ENCODE results near the gene F2R. TPM values are rescaled to one million over a fixed set of nuclear protein-coding genes. Genes with fewer than 3 reads are reported as not detected.

The F2R gene
- total and polyA plus RNA-seq, 2 of the 4 experiments (the other 2 are of a cell fraction) = 85.7 to 147 TPM

DNA sequence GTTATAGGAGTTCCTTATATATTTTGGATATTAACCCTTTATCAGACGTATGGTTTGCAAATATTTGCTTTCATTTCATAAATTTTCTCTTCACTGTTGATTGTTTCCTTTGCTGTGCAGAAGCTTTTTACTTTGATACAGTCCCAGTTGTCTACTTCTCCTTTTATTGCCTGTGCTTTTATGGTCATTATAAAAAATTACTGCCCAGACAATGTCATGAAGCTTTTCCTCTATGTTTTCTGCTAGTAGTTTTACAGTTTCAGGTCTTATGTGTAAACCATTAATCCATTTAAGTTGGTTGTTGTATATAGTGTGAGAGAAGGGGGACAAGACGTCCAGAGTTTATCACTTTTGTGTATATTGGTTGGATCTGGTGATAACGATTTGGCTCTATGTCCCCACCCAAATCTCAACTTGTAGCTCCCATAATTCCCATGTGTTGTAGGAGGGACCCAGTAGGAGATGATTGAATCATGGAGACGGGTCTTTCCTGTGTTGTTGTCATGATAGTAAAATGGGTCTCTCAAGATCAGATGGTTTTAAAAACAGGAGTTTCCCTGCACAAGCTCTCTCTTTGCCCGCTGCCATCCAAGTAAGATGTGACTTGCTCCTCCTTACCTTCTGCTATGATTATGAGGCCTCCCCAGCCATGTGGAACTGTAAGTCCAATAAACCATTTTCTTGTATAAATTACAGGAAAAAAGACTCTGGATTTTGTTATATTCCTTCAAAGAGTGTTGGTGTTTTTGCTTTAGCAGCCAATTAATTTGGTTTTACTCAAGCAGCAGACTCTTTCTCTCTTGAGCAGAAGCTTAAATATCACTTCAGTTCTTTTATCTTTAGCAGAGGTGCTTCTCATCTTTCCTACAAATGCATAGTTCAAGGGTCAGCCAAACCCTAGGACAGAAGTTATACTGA is 13.7 kb downstream of the F2R start:
- TF ChIP-seq RAD21 (IDR thresholded peaks at IDR 0.05; ENCODE audit: low read length) (no peak), MAZ (IDR thresholded peaks at IDR 0.05; ENCODE audit: borderline replicate concordance, low read depth, low read length) (no peak), BHLHE40 (IDR thresholded peaks at IDR 0.05; ENCODE audit: low read depth, low read length) (no peak), RCOR1 (IDR thresholded peaks at IDR 0.05; ENCODE audit: insufficient replicate concordance, low read length) (no peak), POLR2A (IDR thresholded peaks at IDR 0.05; ENCODE audit: low read depth, low read length) (no peak), RFX5 (IDR thresholded peaks at IDR 0.05; ENCODE audit: low read depth, low read length) (no peak), MAFK (IDR thresholded peaks at IDR 0.05; ENCODE audit: low read depth, low read length) (no peak), CEBPB (IDR thresholded peaks at IDR 0.05; ENCODE audit: low read depth, low read length) (no peak), SMC3 (IDR thresholded peaks at IDR 0.05; ENCODE audit: low read depth, low read length) (no peak), CHD1 (IDR thresholded peaks at IDR 0.05; ENCODE audit: low read depth, low read length) (no peak), NFE2L2 (IDR thresholded peaks at IDR 0.05; ENCODE audit: low read depth, low read length) (no peak)
- TF ChIP-seq, protein P1, sequence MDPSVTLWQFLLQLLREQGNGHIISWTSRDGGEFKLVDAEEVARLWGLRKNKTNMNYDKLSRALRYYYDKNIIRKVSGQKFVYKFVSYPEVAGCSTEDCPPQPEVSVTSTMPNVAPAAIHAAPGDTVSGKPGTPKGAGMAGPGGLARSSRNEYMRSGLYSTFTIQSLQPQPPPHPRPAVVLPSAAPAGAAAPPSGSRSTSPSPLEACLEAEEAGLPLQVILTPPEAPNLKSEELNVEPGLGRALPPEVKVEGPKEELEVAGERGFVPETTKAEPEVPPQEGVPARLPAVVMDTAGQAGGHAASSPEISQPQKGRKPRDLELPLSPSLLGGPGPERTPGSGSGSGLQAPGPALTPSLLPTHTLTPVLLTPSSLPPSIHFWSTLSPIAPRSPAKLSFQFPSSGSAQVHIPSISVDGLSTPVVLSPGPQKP (IDR thresholded peaks at IDR 0.05; ENCODE audit: borderline replicate concordance, low read depth, low read length) = no peak
- TF ChIP-seq, protein P2, sequence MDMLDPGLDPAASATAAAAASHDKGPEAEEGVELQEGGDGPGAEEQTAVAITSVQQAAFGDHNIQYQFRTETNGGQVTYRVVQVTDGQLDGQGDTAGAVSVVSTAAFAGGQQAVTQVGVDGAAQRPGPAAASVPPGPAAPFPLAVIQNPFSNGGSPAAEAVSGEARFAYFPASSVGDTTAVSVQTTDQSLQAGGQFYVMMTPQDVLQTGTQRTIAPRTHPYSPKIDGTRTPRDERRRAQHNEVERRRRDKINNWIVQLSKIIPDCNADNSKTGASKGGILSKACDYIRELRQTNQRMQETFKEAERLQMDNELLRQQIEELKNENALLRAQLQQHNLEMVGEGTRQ (IDR thresholded peaks at IDR 0.05; ENCODE audit: low read depth, low read length) = no peak
- TF ChIP-seq, protein P3, sequence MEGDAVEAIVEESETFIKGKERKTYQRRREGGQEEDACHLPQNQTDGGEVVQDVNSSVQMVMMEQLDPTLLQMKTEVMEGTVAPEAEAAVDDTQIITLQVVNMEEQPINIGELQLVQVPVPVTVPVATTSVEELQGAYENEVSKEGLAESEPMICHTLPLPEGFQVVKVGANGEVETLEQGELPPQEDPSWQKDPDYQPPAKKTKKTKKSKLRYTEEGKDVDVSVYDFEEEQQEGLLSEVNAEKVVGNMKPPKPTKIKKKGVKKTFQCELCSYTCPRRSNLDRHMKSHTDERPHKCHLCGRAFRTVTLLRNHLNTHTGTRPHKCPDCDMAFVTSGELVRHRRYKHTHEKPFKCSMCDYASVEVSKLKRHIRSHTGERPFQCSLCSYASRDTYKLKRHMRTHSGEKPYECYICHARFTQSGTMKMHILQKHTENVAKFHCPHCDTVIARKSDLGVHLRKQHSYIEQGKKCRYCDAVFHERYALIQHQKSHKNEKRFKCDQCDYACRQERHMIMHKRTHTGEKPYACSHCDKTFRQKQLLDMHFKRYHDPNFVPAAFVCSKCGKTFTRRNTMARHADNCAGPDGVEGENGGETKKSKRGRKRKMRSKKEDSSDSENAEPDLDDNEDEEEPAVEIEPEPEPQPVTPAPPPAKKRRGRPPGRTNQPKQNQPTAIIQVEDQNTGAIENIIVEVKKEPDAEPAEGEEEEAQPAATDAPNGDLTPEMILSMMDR (conservative IDR thresholded peaks at IDR 0.05; ENCODE audit: low read depth, low read length) = no peak
- no peak overlapping the region for H2BK15ac ChIP-seq (ENCODE audit: low read depth, low read length)
- ChIA-PET POLR2A (ENCODE audit: unreplicated experiment) (no interaction called here), CTCF (interaction anchor here (0.6 to 1.1 kb wide), 2 partner anchors 27 to 45 kb away, joined by 3 to 4 read pairs; no protein-coding TSS in a partner anchor)
- no peak overlapping the region for H4K8ac ChIP-seq (ENCODE audit: low read depth in 2 of 2, low read length in 2 of 2)
- intact Hi-C loops (cut with micrococcal nuclease) = no loop called here
- no peak overlapping the region for H3K18ac ChIP-seq (ENCODE audit: low read depth, low read length)
- H3K4me2 ChIP-seq (ENCODE audit: low read depth, low read length) = no peak overlapping the region
- peaks cover 8% of the 10 kb centered on the region for H3K9me3 ChIP-seq (ENCODE audit: control insufficient read depth, insufficient read depth, low read length)
- H3K9me1 ChIP-seq (ENCODE audit: insufficient read depth, low read length) = peaks cover 21% of the 10 kb centered on the region
- H3K23ac ChIP-seq (ENCODE audit: low read depth, low read length) = no peak overlapping the region
- no peak overlapping the region for H2BK120ac ChIP-seq (ENCODE audit: low read depth, low read length)
- H3K27ac ChIP-seq (ENCODE audit: insufficient read depth, low read length) = no peak overlapping the region
- H3K36me3 ChIP-seq (ENCODE audit: control insufficient read depth, insufficient read depth, low read length) = peaks cover 38% of the 10 kb centered on the region
- H3K9ac ChIP-seq (ENCODE audit: low read depth, low read length) = no peak overlapping the region
- H3K56ac ChIP-seq (ENCODE audit: extremely low read depth, insufficient read depth, low read length) = no peak overlapping the region
- H4K91ac ChIP-seq (ENCODE audit: insufficient read depth, low read depth, low read length) = no peak overlapping the region
- H2AFZ ChIP-seq (replicated peaks; ENCODE audit: low read length, poor library complexity) = no peak overlapping the region
- H2AK9ac ChIP-seq (replicated peaks; ENCODE audit: low read depth, low read length, poor library complexity) = no peak overlapping the region
- no peak overlapping the region for H3K4me3 ChIP-seq (ENCODE audit: insufficient read depth, low read depth, low read length)
- H2BK5ac ChIP-seq (ENCODE audit: low read depth, low read length, poor library complexity, severe bottlenecking) = no peak overlapping the region
- DNase-seq = no peak
- no CpG with 5 or more reads among the region's 5 CpGs for WGBS, 2 experiments (ENCODE audit: extremely low coverage in 2 of 2, insufficient read length in 1 of 2)
- peaks cover 2% of the 10 kb centered on the region; the same call in 1 of the 2 replicates for H3K4me1 ChIP-seq (ENCODE audit: control insufficient read depth, insufficient read depth, low read length)
- peaks cover 53% of the 10 kb centered on the region; the same call in 1 of the 2 replicates for H4K20me1 ChIP-seq (ENCODE audit: insufficient read depth, low read length)
- no peak overlapping the region for H4K5ac ChIP-seq (ENCODE audit: low read depth, low read length)
- no peak overlapping the region for H3K4ac ChIP-seq (ENCODE audit: low read depth, low read length)
- in situ Hi-C loops (cut with MboI; ENCODE audit: low sequenced_read_pairs) = no loop called here
- H3K79me1 ChIP-seq (ENCODE audit: low read depth in 1 of 2, low read length in 2 of 2) = peaks cover 39 to 70% of the 10 kb centered on the region in 2 experiments
- no TSS peak for BruUV-seq (replicated peaks)
- H2BK20ac ChIP-seq (ENCODE audit: low read depth, low read length) = no peak overlapping the region
- H3K14ac ChIP-seq (replicated peaks; ENCODE audit: low read depth, low read length) = no peak overlapping the region
- ATAC-seq (ENCODE audit: low read depth) = no peak
- H3K27me3 ChIP-seq (ENCODE audit: control insufficient read depth, insufficient read depth, low read length) = no peaks in the 10 kb centered on the region
- dilution Hi-C loops (cut with HindIII; ENCODE audit: low sequenced_read_pairs, unreplicated experiment) = no loop called here
- no peak overlapping the region for H2AK5ac ChIP-seq (ENCODE audit: low read depth, low read length)

All from IMR-90 (cell line).